ENCODE measurements around the gene PTPRD.

DNA sequence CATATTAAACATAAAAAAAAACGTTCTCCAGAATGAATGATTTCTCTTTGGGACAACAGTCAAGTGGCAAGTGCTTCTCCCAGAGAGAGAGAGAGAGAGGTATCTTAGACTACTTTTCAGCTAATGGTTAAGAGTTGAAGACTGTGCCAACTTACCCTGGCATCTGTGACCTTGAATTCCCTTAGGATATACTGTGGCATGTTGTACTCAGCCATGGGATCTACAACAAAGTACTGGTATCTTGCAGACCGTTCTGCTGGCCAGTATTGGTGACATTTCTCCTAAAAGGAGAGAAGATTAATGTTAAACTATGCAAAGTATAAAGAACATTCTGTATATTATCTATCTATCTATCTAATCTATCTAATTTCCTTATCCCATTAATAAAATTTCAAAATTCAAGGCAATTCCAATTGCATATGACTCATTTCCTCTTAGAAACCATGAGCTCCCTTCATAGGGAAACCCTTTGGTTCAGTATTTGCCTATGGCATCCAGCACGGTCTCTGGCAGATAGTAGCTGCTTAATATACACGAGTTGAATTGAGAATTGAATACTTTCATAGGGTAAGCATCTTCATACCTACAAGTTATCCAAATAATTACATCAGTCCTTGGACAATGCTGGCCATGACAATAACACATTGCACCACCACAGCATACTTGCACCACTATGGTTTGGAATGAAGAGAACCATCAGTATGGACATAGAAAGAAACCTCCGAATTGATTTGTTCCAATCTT lies 2273.9 kb downstream of the PTPRD start:
- TF ChIP-seq POLR2A (IDR thresholded peaks at IDR 0.05; ENCODE audit: borderline replicate concordance, extremely low read depth, insufficient read depth, insufficient read length) (no peak), EZH2 (IDR thresholded peaks at IDR 0.05) (no peak), SRF (IDR thresholded peaks at IDR 0.05; ENCODE audit: low read depth) (no peak), POLR2AphosphoS5 (IDR thresholded peaks at IDR 0.05; ENCODE audit: low read depth, low read length) (no peak), TCF7L2 (IDR thresholded peaks at IDR 0.05; ENCODE audit: borderline replicate concordance, extremely low read depth, insufficient read depth, insufficient read length) (no peak), SP1 (IDR thresholded peaks at IDR 0.05; ENCODE audit: low read depth) (no peak), RAD21 (IDR thresholded peaks at IDR 0.05; ENCODE audit: low read depth) (no peak), CEBPB (IDR thresholded peaks at IDR 0.05; ENCODE audit: low read depth) (no peak)
- TF ChIP-seq, protein P1, sequence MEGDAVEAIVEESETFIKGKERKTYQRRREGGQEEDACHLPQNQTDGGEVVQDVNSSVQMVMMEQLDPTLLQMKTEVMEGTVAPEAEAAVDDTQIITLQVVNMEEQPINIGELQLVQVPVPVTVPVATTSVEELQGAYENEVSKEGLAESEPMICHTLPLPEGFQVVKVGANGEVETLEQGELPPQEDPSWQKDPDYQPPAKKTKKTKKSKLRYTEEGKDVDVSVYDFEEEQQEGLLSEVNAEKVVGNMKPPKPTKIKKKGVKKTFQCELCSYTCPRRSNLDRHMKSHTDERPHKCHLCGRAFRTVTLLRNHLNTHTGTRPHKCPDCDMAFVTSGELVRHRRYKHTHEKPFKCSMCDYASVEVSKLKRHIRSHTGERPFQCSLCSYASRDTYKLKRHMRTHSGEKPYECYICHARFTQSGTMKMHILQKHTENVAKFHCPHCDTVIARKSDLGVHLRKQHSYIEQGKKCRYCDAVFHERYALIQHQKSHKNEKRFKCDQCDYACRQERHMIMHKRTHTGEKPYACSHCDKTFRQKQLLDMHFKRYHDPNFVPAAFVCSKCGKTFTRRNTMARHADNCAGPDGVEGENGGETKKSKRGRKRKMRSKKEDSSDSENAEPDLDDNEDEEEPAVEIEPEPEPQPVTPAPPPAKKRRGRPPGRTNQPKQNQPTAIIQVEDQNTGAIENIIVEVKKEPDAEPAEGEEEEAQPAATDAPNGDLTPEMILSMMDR (IDR thresholded peaks at IDR 0.05 in 2 of 3, conservative IDR thresholded peaks at IDR 0.05 in 1 of 3; ENCODE audit: borderline replicate concordance in 1 of 3, insufficient read depth in 1 of 3, low read depth in 2 of 3, low read length in 2 of 3), result no peak
- TF ChIP-seq, protein P2, sequence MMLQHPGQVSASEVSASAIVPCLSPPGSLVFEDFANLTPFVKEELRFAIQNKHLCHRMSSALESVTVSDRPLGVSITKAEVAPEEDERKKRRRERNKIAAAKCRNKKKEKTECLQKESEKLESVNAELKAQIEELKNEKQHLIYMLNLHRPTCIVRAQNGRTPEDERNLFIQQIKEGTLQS (IDR thresholded peaks at IDR 0.05), result no peak
- TF ChIP-seq, protein P3, sequence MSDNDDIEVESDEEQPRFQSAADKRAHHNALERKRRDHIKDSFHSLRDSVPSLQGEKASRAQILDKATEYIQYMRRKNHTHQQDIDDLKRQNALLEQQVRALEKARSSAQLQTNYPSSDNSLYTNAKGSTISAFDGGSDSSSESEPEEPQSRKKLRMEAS (IDR thresholded peaks at IDR 0.05), result no peak
